ENCODE results near the gene LMTK2. TPM values are rescaled to one million over a fixed set of nuclear protein-coding genes. Genes with fewer than 3 reads are reported as not detected.

The LMTK2 gene
- total and polyA plus RNA-seq, 2 experiments from 2014 or later = 2.3 to 4.6 TPM

DNA sequence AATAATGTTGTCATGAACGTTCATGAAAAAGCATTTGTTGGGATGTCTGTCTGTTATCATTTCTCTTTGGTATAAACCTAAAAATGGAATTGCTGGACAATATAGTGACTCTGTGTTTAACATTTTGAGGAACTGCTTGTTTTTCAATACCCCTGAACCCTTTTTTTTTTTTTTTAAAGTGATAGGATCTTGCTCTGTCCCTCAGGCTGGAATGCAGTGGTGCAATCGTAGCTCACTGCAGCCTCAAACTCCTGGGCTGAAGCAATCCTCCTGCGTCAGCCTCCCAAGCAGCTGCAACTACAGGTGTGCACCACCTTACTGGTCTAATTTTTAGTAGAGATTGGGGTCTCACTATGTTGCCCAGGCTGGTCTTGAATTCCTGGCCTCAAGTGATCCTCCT is 15.1 kb upstream of the LMTK2 start:
- H4K20me1 ChIP-seq (ENCODE audit: insufficient read depth) = no peaks in the 10 kb centered on the region
- H2AFZ ChIP-seq = no peak overlapping the region
- in situ Hi-C loops (cut with MboI) = no loop called here
- H3K27ac ChIP-seq = no peak overlapping the region
- H3K36me3 ChIP-seq (ENCODE audit: low read depth) = no peaks in the 10 kb centered on the region
- H3F3A ChIP-seq (ENCODE audit: insufficient read depth) = no peaks in the 10 kb centered on the region
- H3K9ac ChIP-seq = no peak overlapping the region
- H3K4me2 ChIP-seq (ENCODE audit: unreplicated experiment) = no peak overlapping the region
- WGBS, 2 experiments (ENCODE audit: low coverage in 1 of 2, low lambda C conversion rate in 2 of 2, missing lambda C conversion rate in 2 of 2) = 46 to 54% methylated on average over 3 of the region's 3 CpGs
- no peak for DNase-seq
- no peaks in the 10 kb centered on the region for H3K9me3 ChIP-seq (ENCODE audit: low read depth)
- no peaks in the 10 kb centered on the region for H3K79me2 ChIP-seq (ENCODE audit: insufficient read depth)
- TF ChIP-seq EZH2 (IDR thresholded peaks at IDR 0.05; ENCODE audit: insufficient read depth, poor library complexity, severe bottlenecking) = no peak
- TF ChIP-seq EZH2phosphoT487 (IDR thresholded peaks at IDR 0.05; ENCODE audit: insufficient read depth, low read depth) = no peak
- no peaks in the 10 kb centered on the region for H3K9me2 ChIP-seq (ENCODE audit: insufficient read depth)
- H3K27me3 ChIP-seq (replicated peaks; ENCODE audit: insufficient read depth) = no peaks in the 10 kb centered on the region
- no peaks in the 10 kb centered on the region for H3K4me1 ChIP-seq (ENCODE audit: insufficient read depth)
- no peak overlapping the region for H3K4me3 ChIP-seq

- H3K4me2 ChIP-seq (ENCODE audit: unreplicated experiment) = no peak overlapping the region
- H3K27me3 ChIP-seq (replicated peaks; ENCODE audit: insufficient read depth) = no peaks in the 10 kb centered on the region
- no peak overlapping the region for H3K9ac ChIP-seq
- no peaks in the 10 kb centered on the region for H4K20me1 ChIP-seq (ENCODE audit: insufficient read depth)
- peaks cover 6% of the 10 kb centered on the region for H3K9me3 ChIP-seq (ENCODE audit: low read depth)
- H2AFZ ChIP-seq = no peak overlapping the region
- no peak overlapping the region for H3K27ac ChIP-seq
- no peak overlapping the region for H3K4me3 ChIP-seq
- no peak for DNase-seq
- no peaks in the 10 kb centered on the region for H3F3A ChIP-seq (ENCODE audit: insufficient read depth)
- H3K4me1 ChIP-seq (ENCODE audit: insufficient read depth) = no peaks in the 10 kb centered on the region
- no peaks in the 10 kb centered on the region for H3K36me3 ChIP-seq (ENCODE audit: low read depth)
- H3K79me2 ChIP-seq (ENCODE audit: insufficient read depth) = no peaks in the 10 kb centered on the region
- WGBS, 2 experiments (ENCODE audit: low coverage in 1 of 2, low lambda C conversion rate in 2 of 2, missing lambda C conversion rate in 2 of 2) = 38 to 41% methylated on average over 1 of the region's 1 CpG
- in situ Hi-C loops (cut with MboI) = no loop called here
- H3K9me2 ChIP-seq (ENCODE audit: insufficient read depth) = no peaks in the 10 kb centered on the region
- no peak for TF ChIP-seq EZH2phosphoT487 (IDR thresholded peaks at IDR 0.05; ENCODE audit: insufficient read depth, low read depth)
- no peak for TF ChIP-seq EZH2 (IDR thresholded peaks at IDR 0.05; ENCODE audit: insufficient read depth, poor library complexity, severe bottlenecking)
Measured at GRCh38 chr7:98097042-98097645, 9.5 kb upstream of the LMTK2 start.

DNA sequence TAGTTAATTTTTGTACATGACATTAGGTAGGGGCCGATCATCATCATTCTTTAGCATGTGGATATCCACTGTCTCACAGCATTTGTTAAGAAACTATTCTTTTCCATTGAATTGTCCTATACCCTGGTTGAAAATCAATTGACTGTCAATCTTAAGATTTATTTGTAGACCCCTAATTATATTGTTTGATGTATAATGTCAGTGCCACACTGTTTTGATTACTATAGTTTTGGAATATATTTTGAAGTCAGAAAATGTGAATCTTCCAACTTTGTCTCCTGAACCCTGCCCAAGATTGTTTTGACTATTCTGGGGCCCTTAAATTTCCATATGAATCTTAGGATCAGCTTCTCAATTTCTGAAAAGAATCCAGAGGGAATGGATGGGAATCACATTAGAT is 6.6 kb upstream of the LMTK2 start:
- Histone ChIP-seq H3K4me1 (ENCODE audit: insufficient read depth) (no peaks in the 10 kb centered on the region), H3K4me2 (ENCODE audit: unreplicated experiment) (no peak overlapping the region), H3K27ac (no peak overlapping the region), H3F3A (ENCODE audit: insufficient read depth) (no peaks in the 10 kb centered on the region), H3K36me3 (ENCODE audit: low read depth) (no peaks in the 10 kb centered on the region), H3K9ac (no peak overlapping the region), H3K4me3 (no peak overlapping the region), H4K20me1 (ENCODE audit: insufficient read depth) (no peaks in the 10 kb centered on the region), H3K27me3 (replicated peaks; ENCODE audit: insufficient read depth) (no peaks in the 10 kb centered on the region), H2AFZ (no peak overlapping the region), H3K9me3 (ENCODE audit: low read depth) (peaks cover 6% of the 10 kb centered on the region), H3K9me2 (ENCODE audit: insufficient read depth) (no peaks in the 10 kb centered on the region), H3K79me2 (ENCODE audit: insufficient read depth) (no peaks in the 10 kb centered on the region)
- DNase-seq = no peak
- WGBS, 2 experiments (ENCODE audit: low coverage in 1 of 2, low lambda C conversion rate in 2 of 2, missing lambda C conversion rate in 2 of 2) = 14 to 25% methylated on average over 1 of the region's 1 CpG
- in situ Hi-C loops (cut with MboI) = no loop called here
- TF ChIP-seq EZH2 (IDR thresholded peaks at IDR 0.05; ENCODE audit: insufficient read depth, poor library complexity, severe bottlenecking) (no peak), EZH2phosphoT487 (IDR thresholded peaks at IDR 0.05; ENCODE audit: insufficient read depth, low read depth) (no peak)

GRCh38 chr7:98102170-98102569 is 4.5 kb upstream of the LMTK2 start:
- H3K4me3 ChIP-seq = no peak overlapping the region
- no peak overlapping the region for H3K4me2 ChIP-seq (ENCODE audit: unreplicated experiment)
- H3F3A ChIP-seq (ENCODE audit: insufficient read depth) = no peaks in the 10 kb centered on the region
- TF ChIP-seq EZH2phosphoT487 (IDR thresholded peaks at IDR 0.05; ENCODE audit: insufficient read depth, low read depth) (no peak), EZH2 (IDR thresholded peaks at IDR 0.05; ENCODE audit: insufficient read depth, poor library complexity, severe bottlenecking) (no peak)
- no peak overlapping the region for H3K27ac ChIP-seq
- in situ Hi-C loops (cut with MboI) = no loop called here
- H3K9me2 ChIP-seq (ENCODE audit: insufficient read depth) = no peaks in the 10 kb centered on the region
- H3K4me1 ChIP-seq (ENCODE audit: insufficient read depth) = no peaks in the 10 kb centered on the region
- no peak overlapping the region for H3K9ac ChIP-seq
- 0 to 10% methylated on average over 1 of the region's 1 CpG for WGBS, 2 experiments (ENCODE audit: low coverage in 1 of 2, low lambda C conversion rate in 2 of 2, missing lambda C conversion rate in 2 of 2)
- H3K36me3 ChIP-seq (ENCODE audit: low read depth) = no peaks in the 10 kb centered on the region
- H3K27me3 ChIP-seq (replicated peaks; ENCODE audit: insufficient read depth) = no peaks in the 10 kb centered on the region
- peaks cover 2% of the 10 kb centered on the region; the same call in 1 of the 2 replicates for H3K79me2 ChIP-seq (ENCODE audit: insufficient read depth)
- no peak overlapping the region for H2AFZ ChIP-seq
- no peak for DNase-seq
- H3K9me3 ChIP-seq (ENCODE audit: low read depth) = peaks cover 6% of the 10 kb centered on the region
- no peaks in the 10 kb centered on the region for H4K20me1 ChIP-seq (ENCODE audit: insufficient read depth)
